Embryonic facial prominence (tissue), 1 donor: ENCODE measurements around the gene RASGEF1C.

ENCODE experiments used
- DNase-seq: peaks from one replicate; pipeline ENCODE4 v3.0.0-alpha.2; 2016; ENCODE audit errors: extremely low spot score

RASGEF1C gene

GRCh38 chr5:180159756-180160155 is 49.3 kb downstream of the RASGEF1C start:
- DNase-seq: no peak

GRCh38 chr5:180157866-180158265 is 51.1 kb downstream of the RASGEF1C start:
- no peak for DNase-seq

GRCh38 chr5:180156141-180156540 is 52.9 kb downstream of the RASGEF1C start:
- DNase-seq: no peak

- no peak for DNase-seq
Observed at GRCh38 chr5:180155365-180155926, 53.6 kb downstream of the RASGEF1C start.

GRCh38 chr5:180154821-180155364 is 54.1 kb downstream of the RASGEF1C start:
- no peak for DNase-seq

GRCh38 chr5:180153991-180154390 is 55.0 kb downstream of the RASGEF1C start:
- no peak for DNase-seq

- DNase-seq: no peak
Observed at GRCh38 chr5:180153099-180153498, 55.9 kb downstream of the RASGEF1C start.

- no peak for DNase-seq
Observed at GRCh38 chr5:180143656-180144364, 65.2 kb downstream of the RASGEF1C start.

- no peak for DNase-seq
Observed at GRCh38 chr5:180142824-180143610, 66.0 kb downstream of the RASGEF1C start.

GRCh38 chr5:180142021-180142765 is 66.8 kb downstream of the RASGEF1C start:
- no peak for DNase-seq

GRCh38 chr5:180141068-180141660 is 67.8 kb downstream of the RASGEF1C start:
- no peak for DNase-seq

GRCh38 chr5:180140571-180140970 is 68.4 kb downstream of the RASGEF1C start:
- no peak for DNase-seq

GRCh38 chr5:180140079-180140554 is 68.9 kb downstream of the RASGEF1C start:
- DNase-seq: no peak

GRCh38 chr5:180139731-180140055 is 69.3 kb downstream of the RASGEF1C start:
- no peak for DNase-seq

- no peak for DNase-seq
Observed at GRCh38 chr5:180138976-180139730, 69.9 kb downstream of the RASGEF1C start.

- no peak for DNase-seq
Observed at GRCh38 chr5:180138214-180138975, 70.6 kb downstream of the RASGEF1C start.

- DNase-seq: no peak
Observed at GRCh38 chr5:180137401-180138213, 71.4 kb downstream of the RASGEF1C start.

GRCh38 chr5:180136630-180137381 is 72.2 kb downstream of the RASGEF1C start:
- no peak for DNase-seq
